Fibroblast of the aortic adventitia (primary cell): ENCODE measurements around the gene ABCA3. TPM values are rescaled to one million over a fixed set of nuclear protein-coding genes. Genes with fewer than 3 reads are reported as not detected.

Source experiments
- DNase-seq: peaks from one replicate; pipeline ENCODE4 v3.0.0-alpha.2; 2010; ENCODE audit warnings: low read depth
- H3K4me3 ChIP-seq: 2 replicates; pipeline ENCODE4 v1.5.1; 2011; ENCODE audit warnings: low read depth, mild to moderate bottlenecking, control low read depth, low read length, moderate library complexity
- total RNA-seq: library from RNA; depleted of rRNA; stranded (reverse); fragments of >200 nt; gene quantifications from 2 replicates; pipeline ENCODE4 v1.2.3, GENCODE V29; 2012; ENCODE audit warnings: low replicate concordance
- TF ChIP-seq, protein P1 (sequence below): IDR thresholded peaks from 2 replicates; pipeline ENCODE4 v1.5.1; 2011; ENCODE audit warnings: mild to moderate bottlenecking, low read length, control low read depth, inconsistent platforms; ENCODE audit not compliant: insufficient read depth

ABCA3 gene
- total RNA-seq, 1 donor = 1.8 TPM

DNA sequence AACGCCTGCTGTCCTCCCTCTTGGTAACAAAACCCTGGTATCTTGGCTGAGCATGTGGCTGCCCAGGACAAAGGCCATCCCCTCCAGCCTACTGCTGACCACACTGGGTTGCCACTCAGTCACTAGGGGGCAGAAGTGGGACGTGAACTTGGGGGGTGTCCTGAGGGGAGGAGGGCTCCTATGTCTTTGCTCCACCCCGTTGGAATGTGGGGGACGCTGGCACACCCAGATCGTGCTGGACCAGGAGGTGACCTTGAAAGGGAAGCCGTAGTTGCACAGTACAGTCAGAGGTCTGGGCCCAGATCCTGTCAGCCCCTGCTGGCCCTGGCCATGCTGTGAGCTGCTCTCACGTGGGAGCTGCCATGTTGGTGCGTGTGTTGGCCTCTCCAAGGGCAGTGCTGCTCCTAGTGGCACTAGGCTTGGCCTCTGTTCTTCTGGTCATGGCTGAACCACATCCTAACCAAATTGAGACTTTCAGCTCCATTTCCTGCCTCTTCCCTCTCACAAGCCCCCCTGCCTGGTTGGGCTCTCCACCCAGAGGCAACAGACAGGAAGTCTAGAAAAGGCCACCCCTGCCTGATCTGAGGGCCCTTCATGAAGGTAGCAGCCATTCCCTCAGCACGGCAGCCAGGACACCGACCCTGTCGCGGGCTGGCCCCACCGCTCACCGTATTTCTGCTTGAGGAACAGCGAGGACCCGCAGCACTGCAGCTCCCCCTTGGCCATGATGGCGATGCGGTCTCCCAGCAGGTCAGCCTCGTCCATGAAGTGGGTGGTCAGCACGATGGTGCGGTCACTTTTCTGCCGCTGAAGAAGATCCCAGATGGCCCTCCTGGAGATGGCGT lies 43.6 kb downstream of the ABCA3 start:
- DNase-seq = peak; percentile 33
- TF ChIP-seq, protein P1, sequence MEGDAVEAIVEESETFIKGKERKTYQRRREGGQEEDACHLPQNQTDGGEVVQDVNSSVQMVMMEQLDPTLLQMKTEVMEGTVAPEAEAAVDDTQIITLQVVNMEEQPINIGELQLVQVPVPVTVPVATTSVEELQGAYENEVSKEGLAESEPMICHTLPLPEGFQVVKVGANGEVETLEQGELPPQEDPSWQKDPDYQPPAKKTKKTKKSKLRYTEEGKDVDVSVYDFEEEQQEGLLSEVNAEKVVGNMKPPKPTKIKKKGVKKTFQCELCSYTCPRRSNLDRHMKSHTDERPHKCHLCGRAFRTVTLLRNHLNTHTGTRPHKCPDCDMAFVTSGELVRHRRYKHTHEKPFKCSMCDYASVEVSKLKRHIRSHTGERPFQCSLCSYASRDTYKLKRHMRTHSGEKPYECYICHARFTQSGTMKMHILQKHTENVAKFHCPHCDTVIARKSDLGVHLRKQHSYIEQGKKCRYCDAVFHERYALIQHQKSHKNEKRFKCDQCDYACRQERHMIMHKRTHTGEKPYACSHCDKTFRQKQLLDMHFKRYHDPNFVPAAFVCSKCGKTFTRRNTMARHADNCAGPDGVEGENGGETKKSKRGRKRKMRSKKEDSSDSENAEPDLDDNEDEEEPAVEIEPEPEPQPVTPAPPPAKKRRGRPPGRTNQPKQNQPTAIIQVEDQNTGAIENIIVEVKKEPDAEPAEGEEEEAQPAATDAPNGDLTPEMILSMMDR = peak; percentile 46
- no peak overlapping the region for H3K4me3 ChIP-seq

DNA sequence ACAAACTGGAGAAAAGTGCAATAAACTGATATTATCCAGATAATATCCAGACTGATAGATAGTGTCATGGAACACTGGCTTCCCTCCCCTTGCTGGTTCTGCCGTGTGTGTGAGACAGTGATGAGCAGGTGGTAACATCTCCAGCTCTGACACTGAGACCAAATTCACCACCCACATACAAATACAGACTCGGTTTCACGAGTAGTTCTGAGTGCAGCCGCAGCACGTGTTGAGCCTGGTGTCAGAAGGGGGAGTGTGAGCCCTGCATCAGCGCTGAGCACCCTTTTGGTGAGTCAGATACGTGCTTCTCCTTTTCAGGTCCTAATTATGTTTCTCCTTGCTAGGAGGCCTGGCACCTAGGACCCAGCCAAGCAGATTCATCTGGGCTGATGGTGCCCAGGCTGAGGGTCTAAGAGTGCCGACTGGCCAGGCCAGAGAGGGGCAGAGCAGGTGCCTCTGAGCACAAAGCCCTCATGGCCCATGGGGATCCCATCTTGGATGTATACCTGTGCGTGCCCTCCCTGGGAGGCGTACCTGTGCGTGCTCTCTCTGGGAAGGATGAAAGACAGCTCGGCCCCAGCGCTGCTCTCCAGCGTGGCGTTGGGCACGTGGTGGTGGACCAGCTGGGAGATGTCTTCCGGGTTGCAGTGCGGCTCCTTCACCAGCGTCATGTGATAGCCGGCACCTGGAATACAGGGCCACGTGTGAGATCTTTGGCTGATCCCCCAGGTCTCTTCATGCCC lies 45.3 kb downstream of the ABCA3 start:
- TF ChIP-seq, protein P1 = no peak
- no peak overlapping the region for H3K4me3 ChIP-seq
- DNase-seq = no peak

DNA sequence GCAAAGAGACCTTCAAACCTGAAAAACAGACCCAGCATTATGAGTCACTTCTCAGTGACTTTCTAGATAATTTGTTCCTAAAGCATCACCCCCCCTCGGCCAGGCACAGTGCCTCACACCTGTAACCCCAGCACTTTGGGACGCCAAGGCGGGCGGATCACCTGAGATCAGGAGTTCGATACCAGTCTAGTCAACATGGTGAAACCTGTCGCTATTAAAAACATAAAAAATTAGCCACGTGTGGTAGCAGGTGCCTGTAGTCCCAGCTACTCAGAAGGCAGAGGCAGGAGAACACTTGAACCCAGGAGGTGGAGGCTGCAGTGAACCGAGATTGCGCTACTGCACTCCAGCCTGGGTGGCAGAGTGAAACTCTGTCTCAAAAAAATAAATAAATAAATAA lies 48.3 kb downstream of the ABCA3 start:
- TF ChIP-seq, protein P1 = no peak
- H3K4me3 ChIP-seq = no peak overlapping the region
- DNase-seq = no peak

DNA sequence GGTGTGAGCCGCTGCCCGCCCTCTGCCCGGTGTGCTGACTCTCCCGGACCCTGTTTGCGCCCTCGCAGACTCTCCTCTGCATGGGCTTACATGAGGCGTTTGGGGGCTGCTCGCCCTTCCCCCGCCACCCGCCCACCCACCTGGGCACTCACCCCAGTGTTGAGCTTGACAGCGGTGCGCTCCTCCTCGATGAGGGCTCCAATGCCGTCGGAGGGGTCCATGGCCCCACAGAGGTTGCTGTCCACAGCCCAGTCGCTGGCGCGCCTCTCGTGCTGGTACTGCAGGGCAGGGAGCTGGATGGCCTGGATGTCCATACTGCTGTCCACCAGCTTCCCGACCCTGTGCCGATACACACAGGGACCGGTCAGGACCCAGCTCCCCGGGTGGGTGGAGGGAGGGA lies 51.2 kb downstream of the ABCA3 start:
- DNase-seq = no peak
- TF ChIP-seq, protein P1 = no peak
- H3K4me3 ChIP-seq = no peak overlapping the region

DNA sequence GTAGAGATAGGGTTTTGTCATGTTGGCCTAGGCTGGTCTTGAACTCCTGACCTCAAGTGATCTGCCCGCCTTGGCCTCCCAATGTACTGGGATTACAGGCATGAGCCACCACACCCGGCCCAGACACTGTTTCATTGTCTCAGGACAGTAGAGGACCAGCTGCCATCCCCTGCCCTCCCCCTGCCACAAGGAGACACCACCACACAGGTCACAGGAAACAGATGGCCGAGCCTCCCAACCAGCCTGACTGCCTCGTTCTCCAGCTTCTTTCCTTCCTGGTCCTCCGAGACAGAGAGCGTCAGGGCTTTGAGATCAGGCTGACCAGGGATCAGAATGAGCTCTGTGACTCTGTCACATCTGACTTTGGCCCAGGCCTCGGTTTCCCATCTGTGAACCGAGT lies 51.8 kb downstream of the ABCA3 start:
- TF ChIP-seq, protein P1 = no peak
- no peak for DNase-seq
- H3K4me3 ChIP-seq = no peak overlapping the region

DNA sequence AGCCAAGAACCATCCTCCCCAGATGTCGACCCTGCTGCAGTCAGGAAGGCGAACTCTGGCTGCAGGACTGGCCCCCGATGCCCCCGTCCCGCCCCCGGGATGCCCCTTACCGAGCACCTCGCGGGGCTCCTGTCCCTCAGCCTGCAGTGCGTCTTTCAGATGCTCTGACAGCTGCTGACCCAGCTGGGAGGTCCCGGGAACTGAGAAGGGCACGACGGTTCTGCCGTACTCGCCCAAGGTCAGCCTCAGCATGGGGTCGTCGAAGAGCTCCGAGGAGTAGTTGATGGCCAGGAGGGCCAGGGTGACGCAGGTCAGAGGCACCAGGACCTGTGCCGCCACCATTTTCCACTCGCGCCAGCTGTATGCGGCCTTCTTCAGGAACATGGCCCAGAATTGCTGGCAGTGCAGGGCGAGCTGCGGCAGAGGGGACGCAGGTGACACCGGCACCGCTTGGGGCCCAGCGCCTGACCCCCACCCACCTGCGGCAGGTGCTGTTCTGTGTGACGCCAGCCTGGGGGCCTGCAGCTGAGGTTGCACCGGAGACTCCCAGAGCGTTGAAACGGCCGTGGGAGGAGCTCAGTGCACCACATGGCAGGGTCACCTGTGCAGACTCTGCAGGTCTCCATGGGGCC lies 52.5 kb downstream of the ABCA3 start:
- TF ChIP-seq, protein P1 = no peak
- H3K4me3 ChIP-seq = no peak overlapping the region
- no peak for DNase-seq
